ENCODE measurements around the gene TXNDC15. TPM values are rescaled to one million over a fixed set of nuclear protein-coding genes. Genes with fewer than 3 reads are reported as not detected.
"Not testable (repeated sequence)": the region's sequence is repeated elsewhere in the genome, so short reads cannot be mapped to it uniquely, and the experiment has no call there.

TXNDC15 gene, protein sequence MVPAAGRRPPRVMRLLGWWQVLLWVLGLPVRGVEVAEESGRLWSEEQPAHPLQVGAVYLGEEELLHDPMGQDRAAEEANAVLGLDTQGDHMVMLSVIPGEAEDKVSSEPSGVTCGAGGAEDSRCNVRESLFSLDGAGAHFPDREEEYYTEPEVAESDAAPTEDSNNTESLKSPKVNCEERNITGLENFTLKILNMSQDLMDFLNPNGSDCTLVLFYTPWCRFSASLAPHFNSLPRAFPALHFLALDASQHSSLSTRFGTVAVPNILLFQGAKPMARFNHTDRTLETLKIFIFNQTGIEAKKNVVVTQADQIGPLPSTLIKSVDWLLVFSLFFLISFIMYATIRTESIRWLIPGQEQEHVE
- total RNA-seq (2014; rRNA removed; shearing (Covaris generic); ENCODE audit: low replicate concordance) = 84.4 and 145 TPM in 2 replicates

- peak; percentile 80 for DNase-seq (ENCODE audit: low read depth)
- in situ Hi-C loops (cut with HindIII; ENCODE audit: low pct_unique_long_range_greater_than_20kb, low sequenced_read_pairs) = no loop called here
Observed at GRCh38 chr5:134873987-134874830, at the start of gene TXNDC15. TSS of gene TXNDC15 (plus strand) at chr5:134874371. CDS start at chr5:134874428, 57 bp downstream.

- no peak for DNase-seq (ENCODE audit: low read depth)
- in situ Hi-C loops (cut with HindIII; ENCODE audit: low pct_unique_long_range_greater_than_20kb, low sequenced_read_pairs) = no loop called here
Observed at GRCh38 chr5:134824681-134825080, 49.5 kb upstream of the TXNDC15 start.

DNA sequence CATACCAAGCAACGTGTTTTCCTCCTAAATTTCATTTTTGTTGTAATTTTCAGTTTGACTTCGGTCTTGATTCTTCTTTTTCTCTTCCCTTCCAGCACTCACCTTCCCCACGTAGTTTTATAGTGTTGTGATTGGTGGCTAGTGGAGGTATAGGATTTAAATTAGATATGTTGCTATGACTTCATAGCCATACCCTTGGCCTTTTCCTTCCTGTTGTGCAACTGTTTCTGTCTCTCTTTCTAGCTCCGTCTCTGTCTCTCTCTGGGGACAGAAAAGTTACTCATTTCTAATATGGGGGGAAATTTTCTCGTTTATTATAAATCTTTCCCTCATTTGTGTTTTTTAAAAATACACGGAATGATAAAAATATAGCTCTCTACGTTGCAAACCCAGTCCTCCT lies 49.0 kb upstream of the TXNDC15 start:
- in situ Hi-C loops (cut with HindIII; ENCODE audit: low pct_unique_long_range_greater_than_20kb, low sequenced_read_pairs) = no loop called here
- DNase-seq (ENCODE audit: low read depth) = no peak

DNA sequence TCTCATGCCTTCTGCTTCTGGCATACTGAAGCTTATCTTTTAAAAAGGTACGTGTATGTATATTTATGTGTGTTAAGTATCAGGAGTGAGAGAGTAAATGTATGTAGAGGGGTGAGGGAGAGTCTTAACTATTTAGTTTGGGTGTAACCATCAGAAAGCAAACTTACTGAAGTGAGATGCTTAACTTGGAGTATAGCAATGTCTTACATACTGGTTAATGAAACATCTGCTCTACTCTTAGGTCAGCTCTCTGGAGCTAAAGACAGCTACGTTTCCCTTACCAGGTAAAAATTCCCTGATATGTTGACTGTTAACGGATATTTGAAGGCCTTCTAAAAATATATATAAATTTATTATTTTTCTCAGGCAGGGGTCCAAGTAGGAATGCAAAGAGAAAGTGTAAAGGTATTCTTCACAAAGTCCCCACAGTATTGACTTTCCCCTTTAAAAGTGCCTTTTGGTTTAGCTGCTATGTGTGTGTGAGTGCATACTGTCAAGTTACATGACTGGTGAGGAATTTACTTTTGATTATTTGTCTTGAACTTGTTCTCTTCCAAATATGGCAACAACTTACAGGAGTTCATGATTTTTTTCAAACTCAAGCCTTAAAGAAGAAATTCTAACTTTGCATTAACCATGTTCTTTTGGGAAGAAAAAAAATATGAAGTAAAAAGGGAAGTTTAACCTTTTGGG lies 40.7 kb upstream of the TXNDC15 start:
- in situ Hi-C loops (cut with HindIII; ENCODE audit: low pct_unique_long_range_greater_than_20kb, low sequenced_read_pairs) = no loop called here
- no peak for DNase-seq (ENCODE audit: low read depth)

GRCh38 chr5:134835623-134836022 lies 38.5 kb upstream of the TXNDC15 start:
- no peak for DNase-seq (ENCODE audit: low read depth)
- in situ Hi-C loops (cut with HindIII; ENCODE audit: low pct_unique_long_range_greater_than_20kb, low sequenced_read_pairs) = no loop called here

DNA sequence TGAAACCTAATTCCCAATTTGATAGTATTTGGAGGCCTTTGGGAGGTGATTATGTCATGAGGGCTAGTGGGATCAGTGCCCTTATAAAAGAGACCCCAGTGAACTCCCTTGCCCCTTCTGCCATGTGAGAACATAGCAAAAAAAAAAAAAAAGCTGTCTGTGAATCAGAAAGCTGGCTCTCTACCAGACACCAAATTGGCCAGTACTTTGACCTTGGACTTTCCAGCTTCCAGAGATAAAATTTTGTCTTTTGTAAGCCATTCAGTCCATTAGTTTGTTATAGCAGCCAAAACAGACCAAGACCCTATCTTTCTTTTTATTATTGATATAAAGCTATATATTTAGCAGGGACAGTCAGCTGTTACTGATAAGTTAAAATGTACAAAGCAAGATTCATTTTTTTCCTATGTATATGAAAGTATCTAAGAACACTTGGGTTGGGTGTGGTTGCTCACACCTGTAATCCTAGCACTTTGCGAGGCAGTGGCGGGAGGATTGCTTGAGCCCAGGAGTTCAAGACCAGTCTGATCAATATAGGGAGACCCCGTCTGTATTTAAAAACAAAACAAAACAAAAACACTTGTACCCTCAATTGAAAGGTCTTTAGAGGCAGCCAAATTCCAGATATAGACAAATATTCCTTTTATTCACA lies 36.5 kb upstream of the TXNDC15 start:
- in situ Hi-C loops (cut with HindIII; ENCODE audit: low pct_unique_long_range_greater_than_20kb, low sequenced_read_pairs) = no loop called here
- DNase-seq (ENCODE audit: low read depth) = no peak

DNA sequence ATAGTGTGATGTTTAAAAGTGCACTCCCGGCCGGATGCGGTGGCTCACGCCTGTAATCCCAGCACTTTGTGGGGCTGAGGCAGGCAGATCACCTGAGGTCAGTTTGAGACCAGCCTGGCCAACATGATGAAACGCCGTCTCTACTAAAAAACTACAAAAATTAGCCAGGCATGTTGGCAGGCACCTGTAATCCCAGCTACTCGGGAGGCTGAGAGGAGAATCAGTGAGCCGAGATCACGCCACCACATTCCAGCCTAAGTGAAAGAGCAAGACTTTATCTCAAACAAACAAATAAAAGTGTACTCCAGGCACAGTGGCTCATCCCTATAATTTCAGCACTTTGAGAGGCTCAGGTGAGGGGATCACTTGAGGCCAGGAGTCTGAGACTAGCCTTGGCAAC lies 35.8 kb upstream of the TXNDC15 start:
- DNase-seq (ENCODE audit: low read depth); in situ Hi-C loops (cut with HindIII; ENCODE audit: low pct_unique_long_range_greater_than_20kb, low sequenced_read_pairs): not testable (repeated sequence)

- no peak for DNase-seq (ENCODE audit: low read depth)
- in situ Hi-C loops (cut with HindIII; ENCODE audit: low pct_unique_long_range_greater_than_20kb, low sequenced_read_pairs) = loop anchor here (10.0 kb wide), 1 partner anchor 86 kb away; the partner anchor contains the start of gene DDX46
Observed at GRCh38 chr5:134840811-134841210, 33.4 kb upstream of the TXNDC15 start.

GRCh38 chr5:134844252-134844651 lies 29.9 kb upstream of the TXNDC15 start:
- in situ Hi-C loops (cut with HindIII; ENCODE audit: low pct_unique_long_range_greater_than_20kb, low sequenced_read_pairs) = loop anchor here (10.0 kb wide), 1 partner anchor 89 kb away; the partner anchor contains the start of gene DDX46
- no peak for DNase-seq (ENCODE audit: low read depth)

GRCh38 chr5:134845335-134845851 lies 28.8 kb upstream of the TXNDC15 start:
- DNase-seq (ENCODE audit: low read depth) = no peak
- in situ Hi-C loops (cut with HindIII; ENCODE audit: low pct_unique_long_range_greater_than_20kb, low sequenced_read_pairs) = loop anchor here (10.0 kb wide), 1 partner anchor 91 kb away; the partner anchor contains the start of gene DDX46

DNA sequence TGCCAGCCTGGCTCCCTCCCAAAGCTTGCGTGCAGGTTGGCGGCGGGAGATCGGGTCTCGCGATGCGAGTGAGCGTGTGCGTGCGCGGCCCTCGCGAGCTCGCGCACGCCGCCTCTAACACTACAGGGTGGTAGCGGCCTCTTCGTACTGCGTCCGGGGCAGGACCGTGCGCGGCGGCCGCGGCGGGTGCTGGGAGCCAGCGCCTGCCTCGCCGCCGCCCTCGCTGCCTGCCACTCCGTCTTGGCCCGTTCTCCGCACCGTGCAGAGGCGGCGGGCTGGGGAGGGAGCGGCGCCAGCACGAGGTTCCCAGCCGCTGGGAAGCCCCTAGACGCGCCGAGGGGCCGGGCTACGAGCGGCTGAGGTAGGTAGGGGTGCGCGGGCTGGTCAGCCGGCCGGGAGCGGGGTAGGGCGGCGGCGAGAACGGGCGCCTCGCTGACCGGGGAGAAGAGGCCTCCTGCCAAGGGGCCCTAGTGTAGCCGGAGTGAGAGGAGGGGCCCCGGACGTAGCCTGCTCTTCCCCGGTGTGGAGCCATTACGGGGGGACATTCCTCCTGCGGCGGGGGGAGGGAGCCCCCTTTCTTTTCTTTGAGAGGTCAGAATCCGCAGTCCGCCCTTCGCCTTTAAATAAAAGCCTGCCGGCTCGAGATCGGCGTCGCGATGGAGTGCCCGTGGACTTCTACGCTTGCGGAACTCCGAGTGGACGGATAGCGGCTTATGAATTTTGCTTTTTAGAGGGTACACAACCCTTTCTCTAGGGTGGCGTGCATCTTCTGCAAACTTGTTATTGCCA lies 28.1 kb upstream of the TXNDC15 start, which contains the start of gene C5orf24:
C5orf24 (plus strand) TSS at position 117 of the 789 bp plus-strand sequence. CDS start 8,933 bp downstream, outside the sequence.
- in situ Hi-C loops (cut with HindIII; ENCODE audit: low pct_unique_long_range_greater_than_20kb, low sequenced_read_pairs) = loop anchor here (10.0 kb wide), 1 partner anchor 91 kb away; the partner anchor contains the start of gene DDX46
- peak; percentile 89 for DNase-seq (ENCODE audit: low read depth)

DNA sequence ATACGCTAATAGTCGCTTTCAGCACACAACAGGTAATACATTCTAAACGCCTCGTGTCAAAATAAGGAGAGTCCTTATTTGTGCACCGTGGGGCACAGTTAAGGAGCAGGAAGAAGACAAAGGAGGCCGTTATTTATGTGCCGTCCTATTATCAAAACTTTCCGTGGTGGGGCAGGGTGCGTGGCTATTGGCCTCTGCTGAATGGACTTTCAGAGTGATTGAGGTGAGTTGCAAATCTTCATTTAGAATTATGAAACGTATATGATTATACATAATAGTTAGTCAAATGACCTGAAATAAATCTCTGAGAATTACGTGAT lies 27.6 kb upstream of the TXNDC15 start:
- DNase-seq (ENCODE audit: low read depth) = no peak
- in situ Hi-C loops (cut with HindIII; ENCODE audit: low pct_unique_long_range_greater_than_20kb, low sequenced_read_pairs) = loop anchor here (10.0 kb wide), 1 partner anchor 92 kb away; the partner anchor contains the start of gene DDX46

GRCh38 chr5:134849434-134849933 lies 24.7 kb upstream of the TXNDC15 start:
- not testable (repeated sequence) for DNase-seq (ENCODE audit: low read depth)
- in situ Hi-C loops (cut with HindIII; ENCODE audit: low pct_unique_long_range_greater_than_20kb, low sequenced_read_pairs) = loop anchor here (10.0 kb wide), 1 partner anchor 95 kb away; the partner anchor contains the start of gene DDX46

- peak; percentile 32 for DNase-seq (ENCODE audit: low read depth)
Observed at GRCh38 chr5:134851307-134851923, 22.8 kb upstream of the TXNDC15 start.

GRCh38 chr5:134856465-134856864 lies 17.7 kb upstream of the TXNDC15 start:
- DNase-seq (ENCODE audit: low read depth); in situ Hi-C loops (cut with HindIII; ENCODE audit: low pct_unique_long_range_greater_than_20kb, low sequenced_read_pairs): not testable (repeated sequence)

More at GRCh38 chr5:134851307-134851923, 22.8 kb upstream of the TXNDC15 start:
- in situ Hi-C loops (cut with HindIII; ENCODE audit: low pct_unique_long_range_greater_than_20kb, low sequenced_read_pairs) = no loop called here

GRCh38 chr5:134857401-134857800 lies 16.8 kb upstream of the TXNDC15 start:
- in situ Hi-C loops (cut with HindIII; ENCODE audit: low pct_unique_long_range_greater_than_20kb, low sequenced_read_pairs) = no loop called here
- no peak for DNase-seq (ENCODE audit: low read depth)
